Tibial nerve (tissue), 4 donors: Measurements from ENCODE around the gene LENEP. TPM values are rescaled to one million over a fixed set of nuclear protein-coding genes. Genes with fewer than 3 reads are reported as not detected.

Source experiments
- DNase-seq, 2 donors: peaks; one replicate each; pipeline ENCODE4 v3.0.0-alpha.2; 2019; ENCODE audit warnings: low spot score in 2 of 2
- H3K27ac ChIP-seq, 4 donors: fragments of 200-600 bp; sonication (generic) in 3 of 4; one replicate each; pipeline ENCODE4 v1.5.1; 2017 to 2019; ENCODE audit warnings: mild to moderate bottlenecking in 1 of 4
- H3K27me3 ChIP-seq, 2 donors: fragments of 200-600 bp; sonication (generic) in 1 of 2; one replicate each; pipeline versions ENCODE4 v1.5.1 to v1.6.0; 2017 to 2019
- H3K36me3 ChIP-seq, 3 donors: fragments of 200-600 bp; sonication (generic); one replicate each; pipeline ENCODE4 v1.5.1; 2018 to 2019
- H3K4me1 ChIP-seq, 4 donors: fragments of 200-600 bp; sonication (generic) in 3 of 4; one replicate each; pipeline ENCODE4 v1.5.1; 2017 to 2019
- H3K4me3 ChIP-seq, 4 donors: fragments of 200-600 bp; sonication (generic) in 3 of 4; one replicate each; pipeline ENCODE4 v1.5.1; 2017 to 2019; ENCODE audit warnings: mild to moderate bottlenecking in 1 of 4, moderate library complexity in 1 of 4
- H3K9me3 ChIP-seq, 4 donors: fragments of 200-600 bp; sonication (generic) in 3 of 4; one replicate each; pipeline ENCODE4 v1.5.1; 2017 to 2019
- EP300 ChIP-seq, 2 donors: sonication (generic); formaldehyde crosslinking; IDR thresholded peaks; one replicate each; pipeline ENCODE4 v1.6.1; 2017; ENCODE audit warnings: antibody characterized with exemption in 2 of 2, mild to moderate bottlenecking in 1 of 2
- POLR2A ChIP-seq, 2 donors: fragments of 450-650 bp; IDR thresholded peaks; one replicate each; pipeline ENCODE4 v1.6.1; 2017; ENCODE audit warnings: antibody characterized with exemption in 2 of 2, mild to moderate bottlenecking in 2 of 2, moderate library complexity in 2 of 2
- WGBS, 2 donors: methylation state at CpG; one replicate each; pipeline ENCODE4 v1.1.5; 2018; 5-methylcytosine and 5-hydroxymethylcytosine counted together
- total RNA-seq, 4 donors: library from RNA; depleted of rRNA; stranded (reverse); fragments of >200 nt; gene quantifications; one replicate each; pipeline ENCODE4 v1.1.0, GENCODE V29; 2016
- TF ChIP-seq, protein P1 (sequence below), 5 experiments: fragments of 200-600 bp in 3 of 5; fragments of 450-650 bp in 2 of 5; sonication (generic) in 3 of 5; IDR thresholded peaks; one replicate each; pipeline ENCODE4 v1.5.1; 2016 to 2019; ENCODE audit warnings: antibody characterized with exemption in 5 of 5, mild to moderate bottlenecking in 3 of 5, moderate library complexity in 2 of 5

LENEP gene, protein sequence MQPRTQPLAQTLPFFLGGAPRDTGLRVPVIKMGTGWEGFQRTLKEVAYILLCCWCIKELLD
- total RNA-seq, result 1 to 10 TPM in 1 of 4 donors, not detected in 3; 1.5 TPM

DNA sequence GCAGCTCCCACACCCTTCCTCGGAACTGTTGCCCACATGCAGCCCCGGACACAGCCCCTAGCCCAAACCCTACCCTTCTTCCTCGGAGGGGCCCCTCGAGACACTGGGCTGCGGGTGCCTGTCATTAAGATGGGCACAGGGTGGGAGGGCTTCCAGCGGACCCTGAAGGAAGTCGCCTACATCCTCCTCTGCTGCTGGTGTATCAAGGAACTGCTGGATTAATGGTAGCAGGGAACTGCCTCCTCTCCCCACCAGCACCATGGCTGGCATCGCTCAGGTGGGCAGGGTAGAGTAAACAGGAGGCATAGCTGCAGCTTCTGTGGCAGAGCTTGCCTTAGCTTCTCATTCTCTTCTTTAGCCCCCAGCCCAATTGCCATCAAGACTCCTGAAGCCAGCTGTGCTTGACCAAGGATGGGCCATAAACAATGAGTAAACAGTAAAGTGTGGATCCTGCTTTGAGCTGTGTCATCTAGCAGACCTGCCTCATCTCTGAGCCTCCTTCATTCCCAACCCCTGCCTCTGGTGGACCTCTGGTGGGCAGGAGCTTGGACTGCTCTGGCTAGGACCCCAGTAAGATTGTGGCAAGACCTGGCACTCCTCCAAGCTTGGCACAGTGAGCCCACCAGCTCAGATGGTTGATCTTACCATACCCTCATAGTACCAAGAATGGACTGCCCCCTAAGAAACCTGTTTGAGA, at the start of gene LENEP:
Gene LENEP, plus strand, starts transcription at position 15 of the 697 bp plus-strand sequence. Its CDS starts 22 bp downstream, at position 37.
- no peak within 1 kb of the TSS for H3K4me3 ChIP-seq
- 67 to 71% methylated on average over 7 to 8 of the region's 8 CpGs for WGBS, 2 donors
- H3K36me3 ChIP-seq, result peaks cover 0 to 47% (median 0%) of the 10 kb centered on the region in 3 donors
- H3K9me3 ChIP-seq, result no peaks in the 10 kb centered on the region
- DNase-seq, result no peak
- H3K27me3 ChIP-seq, result no peaks in the 10 kb centered on the region
- H3K27ac ChIP-seq, result no peak within 1 kb of the TSS
- peaks cover 0 to 19% (median under 1%) of the 10 kb centered on the region in 4 donors for H3K4me1 ChIP-seq
- TF ChIP-seq POLR2A (IDR thresholded peaks at IDR 0.05) (no peak), EP300 (IDR thresholded peaks at IDR 0.05) (no peak)
- TF ChIP-seq, protein P1, sequence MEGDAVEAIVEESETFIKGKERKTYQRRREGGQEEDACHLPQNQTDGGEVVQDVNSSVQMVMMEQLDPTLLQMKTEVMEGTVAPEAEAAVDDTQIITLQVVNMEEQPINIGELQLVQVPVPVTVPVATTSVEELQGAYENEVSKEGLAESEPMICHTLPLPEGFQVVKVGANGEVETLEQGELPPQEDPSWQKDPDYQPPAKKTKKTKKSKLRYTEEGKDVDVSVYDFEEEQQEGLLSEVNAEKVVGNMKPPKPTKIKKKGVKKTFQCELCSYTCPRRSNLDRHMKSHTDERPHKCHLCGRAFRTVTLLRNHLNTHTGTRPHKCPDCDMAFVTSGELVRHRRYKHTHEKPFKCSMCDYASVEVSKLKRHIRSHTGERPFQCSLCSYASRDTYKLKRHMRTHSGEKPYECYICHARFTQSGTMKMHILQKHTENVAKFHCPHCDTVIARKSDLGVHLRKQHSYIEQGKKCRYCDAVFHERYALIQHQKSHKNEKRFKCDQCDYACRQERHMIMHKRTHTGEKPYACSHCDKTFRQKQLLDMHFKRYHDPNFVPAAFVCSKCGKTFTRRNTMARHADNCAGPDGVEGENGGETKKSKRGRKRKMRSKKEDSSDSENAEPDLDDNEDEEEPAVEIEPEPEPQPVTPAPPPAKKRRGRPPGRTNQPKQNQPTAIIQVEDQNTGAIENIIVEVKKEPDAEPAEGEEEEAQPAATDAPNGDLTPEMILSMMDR (IDR thresholded peaks at IDR 0.05), result no peak

DNA sequence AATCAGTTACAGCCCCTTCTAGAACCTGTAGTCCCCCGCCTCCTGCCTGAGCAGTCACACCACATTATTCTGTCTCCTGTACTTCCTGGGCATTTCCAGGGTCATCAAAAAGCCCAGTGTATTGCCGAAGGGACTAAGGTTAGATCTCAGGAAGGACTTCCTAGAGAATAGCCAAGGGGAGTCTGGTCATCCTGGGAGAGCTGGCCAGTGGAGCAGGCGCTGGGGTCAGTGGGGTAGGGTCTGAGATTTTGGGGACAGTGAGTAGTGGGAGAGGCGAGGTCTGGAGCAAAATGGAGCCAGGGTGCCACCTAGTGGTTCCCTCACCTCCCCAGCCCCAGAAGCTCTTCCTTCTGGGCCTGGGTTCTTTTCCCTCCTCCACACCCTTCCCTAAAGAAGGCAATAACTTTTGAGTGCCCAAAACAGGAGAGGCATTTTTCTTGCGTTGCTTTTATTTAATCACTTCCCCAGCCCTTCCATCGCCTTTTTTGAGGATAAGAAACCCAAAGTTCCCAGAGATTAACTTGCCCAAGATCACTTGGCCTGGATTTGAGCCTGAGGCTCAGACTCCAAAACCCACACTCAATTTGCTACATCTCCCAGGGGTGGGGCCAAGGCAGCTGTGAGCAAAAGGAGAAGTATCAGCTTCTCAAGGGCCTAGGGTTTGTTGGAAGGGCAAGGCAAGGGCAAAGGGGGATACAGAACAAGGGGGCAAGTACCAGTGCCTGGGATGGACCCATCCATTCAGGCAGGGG, 49.6 kb upstream of the LENEP start:
- TF ChIP-seq, protein P1 (IDR thresholded peaks at IDR 0.05), result peak; percentile 46 to 72 (median 67)
- no peak for TF ChIP-seq POLR2A (IDR thresholded peaks at IDR 0.05)
- DNase-seq, result peak in 1 of 2 donors; percentile 27
- H3K9me3 ChIP-seq, result no peaks in the 10 kb centered on the region
- H3K27me3 ChIP-seq, result no peaks in the 10 kb centered on the region
- H3K4me1 ChIP-seq, result peaks cover 0 to 44% (median 17%) of the 10 kb centered on the region in 4 donors
- 30 to 37% methylated on average over 6 of the region's 6 CpGs for whole genome bisulfite sequencing, 2 donors
- H3K4me3 ChIP-seq, result no peak overlapping the region
- H3K27ac ChIP-seq, result peak overlapping the region; percentile 1 to 72 (median 57)
- H3K36me3 ChIP-seq, result peaks cover 0 to 42% (median 4%) of the 10 kb centered on the region in 3 donors

DNA sequence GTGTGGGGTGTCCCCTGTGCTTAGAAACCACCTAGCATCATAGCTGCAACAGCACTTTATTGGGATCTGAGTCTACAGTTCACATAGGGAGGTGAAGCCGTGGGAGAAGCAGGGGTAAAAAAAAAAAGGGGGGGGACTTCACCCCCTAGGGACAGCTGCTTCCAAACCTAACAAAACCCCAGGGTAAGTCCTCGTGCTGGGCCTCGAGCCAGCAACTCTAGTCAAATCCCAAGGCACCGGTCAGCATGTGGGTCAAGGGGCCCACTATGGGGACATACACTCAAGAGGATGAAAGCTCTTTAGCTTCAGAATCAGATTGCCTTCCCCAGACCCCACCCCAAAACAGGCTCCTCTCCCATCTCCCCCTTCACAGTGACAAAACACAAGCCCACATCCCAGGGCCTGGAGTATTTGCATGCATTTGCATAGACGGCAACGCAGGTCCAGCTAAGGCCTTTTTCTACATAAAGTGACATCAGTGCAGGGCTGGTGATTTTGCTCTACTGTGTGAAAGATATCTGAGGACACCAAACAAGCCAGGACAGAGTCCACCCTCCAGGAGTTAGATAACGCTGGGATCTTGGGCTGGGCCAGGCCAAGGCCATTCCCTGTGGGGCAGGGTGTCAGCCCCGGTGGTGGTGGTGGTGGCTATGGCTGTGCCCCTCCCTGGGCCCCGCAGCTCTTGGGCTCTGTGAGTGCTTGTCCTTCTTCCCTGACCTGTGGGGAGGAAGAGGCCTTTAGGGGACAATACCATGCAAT, 48.8 kb upstream of the LENEP start:
- Histone ChIP-seq H3K36me3 (peaks cover 0 to 45% (median 4%) of the 10 kb centered on the region in 3 donors), H3K27me3 (no peaks in the 10 kb centered on the region), H3K27ac (peak overlapping the region in 3 of 4 donors; percentile 10 to 62 (median 52)), H3K9me3 (no peaks in the 10 kb centered on the region), H3K4me1 (peaks cover 0 to 44% (median 17%) of the 10 kb centered on the region in 4 donors), H3K4me3 (no peak overlapping the region)
- WGBS, 2 donors, result 28 to 41% methylated on average over 8 to 9 of the region's 9 CpGs
- DNase-seq, result no peak
- TF ChIP-seq POLR2A (IDR thresholded peaks at IDR 0.05), result no peak
- TF ChIP-seq, protein P1 (IDR thresholded peaks at IDR 0.05), result no peak
- TF ChIP-seq EP300 (IDR thresholded peaks at IDR 0.05), result no peak

DNA sequence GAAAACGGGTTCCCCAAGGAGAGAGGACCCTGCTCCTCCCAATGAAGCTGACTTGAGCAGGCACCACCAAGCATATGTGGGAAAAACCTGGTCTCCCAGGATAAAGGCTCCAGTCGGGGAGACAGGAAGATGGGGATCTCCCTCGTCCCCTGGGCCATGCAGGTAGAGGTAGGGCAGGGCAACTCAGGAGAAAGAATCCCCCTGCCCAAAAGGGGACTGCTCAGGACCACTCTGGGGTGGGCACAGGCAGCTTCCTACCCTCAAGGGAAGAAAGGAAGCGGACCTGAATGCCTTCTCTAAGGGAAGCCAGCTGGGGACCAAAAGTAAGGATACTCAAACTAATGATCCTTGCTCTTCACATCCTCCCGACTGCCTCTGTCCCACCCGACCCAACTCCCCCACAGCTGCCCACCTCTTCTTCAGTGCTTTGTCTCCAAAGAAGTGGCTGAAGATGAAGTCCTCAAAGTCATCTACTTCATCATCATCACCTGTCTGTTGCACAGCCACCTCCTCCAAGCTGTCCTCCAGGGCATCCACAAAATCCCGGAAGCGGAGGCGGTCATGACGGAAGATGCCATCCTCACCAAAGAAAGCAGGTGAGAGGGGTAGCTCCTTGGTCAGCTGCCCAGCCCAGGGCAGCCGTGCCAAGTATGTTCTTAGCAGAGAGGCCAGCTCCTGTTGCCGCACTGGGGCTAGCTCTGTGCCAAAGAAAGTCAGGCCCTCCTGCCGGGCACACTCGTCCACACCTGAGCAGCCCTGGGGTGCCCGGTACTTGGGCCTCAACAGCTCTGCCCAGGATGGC, 48.0 kb upstream of the LENEP start:
- no peak for DNase-seq
- Histone ChIP-seq H3K9me3 (no peaks in the 10 kb centered on the region), H3K27me3 (no peaks in the 10 kb centered on the region), H3K36me3 (peaks cover 0 to 50% (median 4%) of the 10 kb centered on the region in 3 donors), H3K4me1 (peaks cover 0 to 44% (median 17%) of the 10 kb centered on the region in 4 donors), H3K27ac (peak overlapping the region in 2 of 4 donors; percentile 52 to 62), H3K4me3 (no peak overlapping the region)
- WGBS, 2 donors, result 80 to 81% methylated on average over 15 of the region's 15 CpGs
- no peak for TF ChIP-seq POLR2A (IDR thresholded peaks at IDR 0.05)
- TF ChIP-seq, protein P1 (IDR thresholded peaks at IDR 0.05), result no peak
- no peak for TF ChIP-seq EP300 (IDR thresholded peaks at IDR 0.05)
